HCT116 (cell line): ENCODE measurements around the gene ERC1. TPM values are rescaled to one million over a fixed set of nuclear protein-coding genes. Genes with fewer than 3 reads are reported as not detected.
"Not testable (repeated sequence)": the region's sequence is repeated elsewhere in the genome, so short reads cannot be mapped to it uniquely, and the experiment has no call there.

Experiments used
- ATAC-seq: fragments of 200-7000 bp; cut with Tn5 transposase; 2 replicates; pipeline ENCODE4 v1.9.1; 2020; ENCODE audit warnings: mild to moderate bottlenecking, moderate library complexity
- BruUV-seq: library from RNA; stranded (reverse); fragments of 400-500 nt; replicated peaks from 2 replicates; lab custom pipeline; 2021; lab: Mats Ljungman, UMichigan
- CTCF ChIA-PET: fragments of 300-600 bp; sonication (Branson Sonifier 250); formaldehyde crosslinking; loops from one replicate; lab custom pipeline; 2021; ENCODE audit warnings: antibody characterized with exemption; lab: Charles Lee
- POLR2A ChIA-PET: fragments of 300-600, 350-600 bp; sonication (Branson Sonifier 250); formaldehyde crosslinking; loops from one replicate; lab custom pipeline; 2021; ENCODE audit warnings: antibody characterized with exemption; lab: Charles Lee
- RAD21 ChIA-PET, 2 experiments: fragments of 300-600 bp; sonication (Branson Sonifier 250); formaldehyde crosslinking; loops; one replicate each; lab custom pipeline; 2023; ENCODE audit warnings: low total read pairs in 2 of 2; ENCODE audit not compliant: uncharacterized antibody in 2 of 2, unreplicated experiment in 2 of 2, low non-redundant PET in 1 of 2; lab: Charles Lee
- DNase-seq: peaks from one replicate; pipeline ENCODE4 v3.0.0-alpha.2; 2010; ENCODE audit warnings: low read depth, low spot score
- H2AFZ ChIP-seq: fragments of 200-600 bp; shearing (Covaris generic), sonication (generic); 2 replicates; pipeline ENCODE4 v1.6.1; 2017; ENCODE audit warnings: low read depth, mixed run types, mixed read lengths, antibody characterized with exemption, low read length; ENCODE audit not compliant: poor library complexity, severe bottlenecking
- H3K27ac ChIP-seq: 2 replicates; pipeline ENCODE4 v1.5.1; 2012; ENCODE audit warnings: low read depth, low read length
- H3K27me3 ChIP-seq: fragments of 200-600 bp; sonication (generic); 2 replicates; pipeline ENCODE4 v1.6.1; 2016; ENCODE audit warnings: mixed run types, low read length, mixed read lengths; ENCODE audit not compliant: insufficient read depth
- H3K36me3 ChIP-seq, 2 experiments: fragments of 200-500 bp in 1 of 2; fragments of 200-600 bp in 1 of 2; sonication (Bioruptor generic) in 1 of 2; sonication (generic) in 1 of 2; 2 replicates each; pipeline versions ENCODE4 v1.5.1 to v1.6.1; 2014 to 2016; ENCODE audit warnings: low read length in 2 of 2, inconsistent platforms in 1 of 2, mixed read lengths in 1 of 2, mixed run types in 1 of 2; ENCODE audit not compliant: insufficient read depth in 2 of 2, control insufficient read depth in 1 of 2
- H3K4me1 ChIP-seq, 2 experiments: fragments of 200-600 bp in 1 of 2; sonication (generic) in 1 of 2; 2 replicates each; pipeline versions ENCODE4 v1.5.1 to v1.6.1; 2012 to 2017; ENCODE audit warnings: low read length in 2 of 2, inconsistent platforms in 1 of 2, mild to moderate bottlenecking in 1 of 2, mixed read lengths in 1 of 2, mixed run types in 1 of 2, moderate library complexity in 1 of 2; ENCODE audit not compliant: insufficient read depth in 2 of 2, control insufficient read depth in 1 of 2
- H3K4me2 ChIP-seq: fragments of 200-600 bp; sonication (generic); 2 replicates; pipeline ENCODE4 v1.6.1; 2017; ENCODE audit warnings: mixed run types, low read length, mixed read lengths
- H3K4me3 ChIP-seq, 2 experiments: fragments of 200-600 bp in 1 of 2; sonication (generic) in 1 of 2; replicated peaks in 1 of 2; 2 replicates each; pipeline ENCODE4 v1.5.1; 2011 to 2016; ENCODE audit warnings: low read length in 2 of 2, control low read depth in 1 of 2, low read depth in 1 of 2, mild to moderate bottlenecking in 1 of 2, mixed read lengths in 1 of 2, mixed run types in 1 of 2
- H3K79me2 ChIP-seq: fragments of 200-600 bp; sonication (generic); 2 replicates; pipeline ENCODE4 v1.6.1; 2017; ENCODE audit warnings: mild to moderate bottlenecking, mixed run types, low read length, moderate library complexity, mixed read lengths; ENCODE audit not compliant: insufficient read depth
- H3K9ac ChIP-seq: fragments of 200-600 bp; sonication (generic); 2 replicates; pipeline ENCODE4 v1.6.1; 2016; ENCODE audit warnings: low read length, mixed read lengths
- H3K9me2 ChIP-seq: fragments of 200-600 bp; sonication (generic), shearing (Covaris generic); 2 replicates; pipeline ENCODE4 v1.6.1; 2017; ENCODE audit warnings: mixed run types, mild to moderate bottlenecking, moderate library complexity; ENCODE audit not compliant: insufficient read depth
- H3K9me3 ChIP-seq, 2 experiments: fragments of 200-500 bp in 1 of 2; fragments of 200-600 bp in 1 of 2; sonication (Bioruptor generic) in 1 of 2; sonication (generic) in 1 of 2; 2 replicates each; pipeline ENCODE4 v1.6.1; 2014 to 2017; ENCODE audit warnings: low read length in 2 of 2, mixed read lengths in 2 of 2, inconsistent platforms in 1 of 2, low read depth in 1 of 2, mild to moderate bottlenecking in 1 of 2, mixed run types in 1 of 2, moderate library complexity in 1 of 2; ENCODE audit not compliant: control insufficient read depth in 1 of 2, insufficient read depth in 1 of 2
- H4K20me1 ChIP-seq: fragments of 200-600 bp; sonication (generic), shearing (Covaris generic); 2 replicates; pipeline ENCODE4 v1.6.1; 2017; ENCODE audit warnings: mixed run types, mild to moderate bottlenecking, moderate library complexity; ENCODE audit not compliant: insufficient read depth
- CBX3 ChIP-seq: IDR thresholded peaks from 2 replicates; pipeline ENCODE4 v1.6.1; 2012; ENCODE audit warnings: low read depth
- ELF1 ChIP-seq: IDR thresholded peaks from 2 replicates; pipeline ENCODE4 v1.6.1; 2012; ENCODE audit warnings: low read depth, borderline replicate concordance
- EZH2phosphoT487 ChIP-seq: fragments of 200-600 bp; IDR thresholded peaks from 2 replicates; pipeline ENCODE4 v1.6.1; 2018; ENCODE audit warnings: antibody characterized with exemption, borderline replicate concordance
- JUND ChIP-seq: IDR thresholded peaks from 2 replicates; pipeline ENCODE4 v1.6.1; 2012
- POLR2A ChIP-seq: IDR thresholded peaks from 2 replicates; pipeline ENCODE4 v1.7.0; 2011; ENCODE audit warnings: borderline replicate concordance; ENCODE audit not compliant: insufficient read depth, insufficient read length; ENCODE audit errors: extremely low read depth
- RAD21 ChIP-seq: IDR thresholded peaks from 2 replicates; pipeline ENCODE4 v1.6.1; 2012; ENCODE audit warnings: low read depth, mild to moderate bottlenecking
- SRF ChIP-seq: IDR thresholded peaks from 2 replicates; pipeline ENCODE4 v1.6.1; 2012; ENCODE audit warnings: low read depth
- ZNF274 ChIP-seq: fragments of 200-500 bp; sonication (Bioruptor generic); IDR thresholded peaks from 2 replicates; pipeline ENCODE4 v1.6.1; 2014; ENCODE audit warnings: mild to moderate bottlenecking, low read depth, low read length, inconsistent platforms
- intact Hi-C: fragments of 100-400 bp; cut with micrococcal nuclease; formaldehyde crosslinking; loops from 2 replicates; pipeline ENCODE4 v1.10.0; 2022
- total RNA-seq: library from RNA; stranded (reverse); gene quantifications from one replicate; pipeline ENCODE4 v1.2.1, GENCODE V29; 2021; ENCODE audit not compliant: unreplicated experiment
- TF ChIP-seq, protein P1 (sequence below): IDR thresholded peaks from 2 replicates; pipeline ENCODE4 v1.6.1; 2012; ENCODE audit warnings: low read depth
- TF ChIP-seq, protein P2 (sequence below): IDR thresholded peaks from 2 replicates; pipeline ENCODE4 v1.6.1; 2011; ENCODE audit warnings: mild to moderate bottlenecking, low read length, moderate library complexity; ENCODE audit not compliant: insufficient replicate concordance; ENCODE audit errors: extremely low read depth
- TF ChIP-seq, protein P3 (sequence below), 3 experiments: fragments of 200-600 bp in 1 of 3; sonication (generic) in 1 of 3; IDR thresholded peaks in 2 of 3; conservative IDR thresholded peaks in 1 of 3; 2 replicates each; pipeline ENCODE4 v1.5.1; 2012 to 2017; ENCODE audit warnings: low read depth in 2 of 3, low read length in 2 of 3, antibody characterized with exemption in 1 of 3, borderline replicate concordance in 1 of 3, control low read depth in 1 of 3, mild to moderate bottlenecking in 1 of 3, mixed read lengths in 1 of 3, mixed run types in 1 of 3, moderate library complexity in 1 of 3; ENCODE audit not compliant: insufficient read depth in 1 of 3

ERC1 gene
- total RNA-seq, 1 experiment from 2014 or later: 41.9 TPM

DNA sequence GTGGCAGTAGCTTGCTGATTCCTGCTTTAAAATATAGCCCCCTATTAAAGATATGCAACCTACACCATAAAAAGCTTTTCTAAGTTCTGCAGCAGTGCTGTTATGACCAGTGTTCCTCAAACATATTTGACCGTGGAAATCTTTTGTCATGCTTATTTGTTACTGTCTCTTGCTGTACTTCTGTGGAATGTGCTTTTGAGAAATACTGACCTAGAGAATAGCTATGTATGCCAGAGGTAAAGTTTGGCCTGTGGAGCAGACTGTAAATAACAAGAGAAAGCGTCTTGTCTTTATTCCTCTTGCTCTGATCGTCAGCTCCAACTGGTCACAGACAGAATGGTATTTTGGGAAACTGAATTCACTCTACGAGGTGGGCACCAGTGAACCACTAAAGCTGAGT, 364.4 kb downstream of the ERC1 start (continued):
- TF ChIP-seq, protein P1, sequence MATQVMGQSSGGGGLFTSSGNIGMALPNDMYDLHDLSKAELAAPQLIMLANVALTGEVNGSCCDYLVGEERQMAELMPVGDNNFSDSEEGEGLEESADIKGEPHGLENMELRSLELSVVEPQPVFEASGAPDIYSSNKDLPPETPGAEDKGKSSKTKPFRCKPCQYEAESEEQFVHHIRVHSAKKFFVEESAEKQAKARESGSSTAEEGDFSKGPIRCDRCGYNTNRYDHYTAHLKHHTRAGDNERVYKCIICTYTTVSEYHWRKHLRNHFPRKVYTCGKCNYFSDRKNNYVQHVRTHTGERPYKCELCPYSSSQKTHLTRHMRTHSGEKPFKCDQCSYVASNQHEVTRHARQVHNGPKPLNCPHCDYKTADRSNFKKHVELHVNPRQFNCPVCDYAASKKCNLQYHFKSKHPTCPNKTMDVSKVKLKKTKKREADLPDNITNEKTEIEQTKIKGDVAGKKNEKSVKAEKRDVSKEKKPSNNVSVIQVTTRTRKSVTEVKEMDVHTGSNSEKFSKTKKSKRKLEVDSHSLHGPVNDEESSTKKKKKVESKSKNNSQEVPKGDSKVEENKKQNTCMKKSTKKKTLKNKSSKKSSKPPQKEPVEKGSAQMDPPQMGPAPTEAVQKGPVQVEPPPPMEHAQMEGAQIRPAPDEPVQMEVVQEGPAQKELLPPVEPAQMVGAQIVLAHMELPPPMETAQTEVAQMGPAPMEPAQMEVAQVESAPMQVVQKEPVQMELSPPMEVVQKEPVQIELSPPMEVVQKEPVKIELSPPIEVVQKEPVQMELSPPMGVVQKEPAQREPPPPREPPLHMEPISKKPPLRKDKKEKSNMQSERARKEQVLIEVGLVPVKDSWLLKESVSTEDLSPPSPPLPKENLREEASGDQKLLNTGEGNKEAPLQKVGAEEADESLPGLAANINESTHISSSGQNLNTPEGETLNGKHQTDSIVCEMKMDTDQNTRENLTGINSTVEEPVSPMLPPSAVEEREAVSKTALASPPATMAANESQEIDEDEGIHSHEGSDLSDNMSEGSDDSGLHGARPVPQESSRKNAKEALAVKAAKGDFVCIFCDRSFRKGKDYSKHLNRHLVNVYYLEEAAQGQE: no peak
- TF ChIP-seq ZNF274: no peak
- no peak for TF ChIP-seq SRF

DNA sequence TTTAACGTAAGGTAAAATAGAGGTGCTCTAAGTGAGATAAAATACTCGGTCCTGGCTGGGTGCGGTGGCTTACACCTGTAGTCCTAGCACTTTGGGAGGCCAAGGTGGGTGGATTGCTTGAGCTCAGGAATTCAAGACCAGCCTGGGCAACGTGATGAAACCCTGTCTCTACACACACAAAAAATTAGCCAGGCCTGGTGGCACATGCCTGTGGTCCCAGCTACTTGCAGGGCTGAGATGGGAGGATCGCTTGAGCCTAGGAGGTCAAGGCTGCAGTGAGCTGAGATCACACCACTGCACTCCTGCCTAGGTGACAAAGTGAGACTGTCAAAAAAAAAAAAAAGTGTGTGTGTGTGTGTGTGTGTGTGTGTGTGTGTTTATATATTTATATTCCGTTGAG, 364.8 kb downstream of the ERC1 start:
- H3K4me3 ChIP-seq, intact Hi-C loops: not testable (repeated sequence)

DNA sequence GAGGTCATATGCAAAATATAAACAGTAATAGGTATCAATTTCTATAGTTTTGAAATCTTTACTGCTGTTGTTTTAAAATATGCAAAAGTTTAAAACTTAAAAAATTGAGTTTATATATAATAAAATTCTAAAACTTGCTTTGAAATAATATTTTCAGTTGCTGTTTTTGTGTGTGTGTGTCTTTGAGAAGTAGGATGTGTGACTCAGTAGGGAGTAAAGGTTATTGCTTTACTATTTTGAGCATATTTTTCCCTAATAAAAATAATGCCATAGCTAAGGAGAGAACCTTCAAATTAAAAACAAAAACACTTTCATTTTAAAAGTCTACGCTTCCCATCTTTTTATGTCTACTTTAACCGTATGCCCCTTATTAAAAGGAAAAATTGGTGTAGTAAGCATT, 365.3 kb downstream of the ERC1 start:
- no peak overlapping the region for H3K4me3 ChIP-seq
- ATAC-seq (no peak), DNase-seq (no peak)
- no peaks in the 10 kb centered on the region for H3K4me1 ChIP-seq
- H3K36me3 ChIP-seq: no peaks in the 10 kb centered on the region
- H3K27me3 ChIP-seq: no peaks in the 10 kb centered on the region
- no peak overlapping the region for H3K9ac ChIP-seq
- no peak overlapping the region for H3K27ac ChIP-seq
- ChIA-PET POLR2A (no interaction called here), RAD21 (no interaction called here), CTCF (no interaction called here)
- no TSS peak for BruUV-seq
- intact Hi-C loops: no loop called here
- H3K9me3 ChIP-seq: no peaks in the 10 kb centered on the region
- H3K9me2 ChIP-seq: no peaks in the 10 kb centered on the region
- H3K79me2 ChIP-seq: no peaks in the 10 kb centered on the region
- no peak overlapping the region for H2AFZ ChIP-seq
- H3K4me2 ChIP-seq: no peak overlapping the region
- no peaks in the 10 kb centered on the region for H4K20me1 ChIP-seq
- TF ChIP-seq ELF1: no peak
- TF ChIP-seq CBX3: no peak
- TF ChIP-seq RAD21: no peak
- no peak for TF ChIP-seq ZNF274
- TF ChIP-seq POLR2A: no peak
- no peak for TF ChIP-seq EZH2phosphoT487
- TF ChIP-seq, protein P2, sequence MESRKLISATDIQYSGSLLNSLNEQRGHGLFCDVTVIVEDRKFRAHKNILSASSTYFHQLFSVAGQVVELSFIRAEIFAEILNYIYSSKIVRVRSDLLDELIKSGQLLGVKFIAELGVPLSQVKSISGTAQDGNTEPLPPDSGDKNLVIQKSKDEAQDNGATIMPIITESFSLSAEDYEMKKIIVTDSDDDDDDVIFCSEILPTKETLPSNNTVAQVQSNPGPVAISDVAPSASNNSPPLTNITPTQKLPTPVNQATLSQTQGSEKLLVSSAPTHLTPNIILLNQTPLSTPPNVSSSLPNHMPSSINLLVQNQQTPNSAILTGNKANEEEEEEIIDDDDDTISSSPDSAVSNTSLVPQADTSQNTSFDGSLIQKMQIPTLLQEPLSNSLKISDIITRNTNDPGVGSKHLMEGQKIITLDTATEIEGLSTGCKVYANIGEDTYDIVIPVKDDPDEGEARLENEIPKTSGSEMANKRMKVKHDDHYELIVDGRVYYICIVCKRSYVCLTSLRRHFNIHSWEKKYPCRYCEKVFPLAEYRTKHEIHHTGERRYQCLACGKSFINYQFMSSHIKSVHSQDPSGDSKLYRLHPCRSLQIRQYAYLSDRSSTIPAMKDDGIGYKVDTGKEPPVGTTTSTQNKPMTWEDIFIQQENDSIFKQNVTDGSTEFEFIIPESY: no peak
- no peak for TF ChIP-seq JUND
- TF ChIP-seq, protein P3, sequence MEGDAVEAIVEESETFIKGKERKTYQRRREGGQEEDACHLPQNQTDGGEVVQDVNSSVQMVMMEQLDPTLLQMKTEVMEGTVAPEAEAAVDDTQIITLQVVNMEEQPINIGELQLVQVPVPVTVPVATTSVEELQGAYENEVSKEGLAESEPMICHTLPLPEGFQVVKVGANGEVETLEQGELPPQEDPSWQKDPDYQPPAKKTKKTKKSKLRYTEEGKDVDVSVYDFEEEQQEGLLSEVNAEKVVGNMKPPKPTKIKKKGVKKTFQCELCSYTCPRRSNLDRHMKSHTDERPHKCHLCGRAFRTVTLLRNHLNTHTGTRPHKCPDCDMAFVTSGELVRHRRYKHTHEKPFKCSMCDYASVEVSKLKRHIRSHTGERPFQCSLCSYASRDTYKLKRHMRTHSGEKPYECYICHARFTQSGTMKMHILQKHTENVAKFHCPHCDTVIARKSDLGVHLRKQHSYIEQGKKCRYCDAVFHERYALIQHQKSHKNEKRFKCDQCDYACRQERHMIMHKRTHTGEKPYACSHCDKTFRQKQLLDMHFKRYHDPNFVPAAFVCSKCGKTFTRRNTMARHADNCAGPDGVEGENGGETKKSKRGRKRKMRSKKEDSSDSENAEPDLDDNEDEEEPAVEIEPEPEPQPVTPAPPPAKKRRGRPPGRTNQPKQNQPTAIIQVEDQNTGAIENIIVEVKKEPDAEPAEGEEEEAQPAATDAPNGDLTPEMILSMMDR (IDR thresholded peaks at IDR 0.05 in 2 of 3, conservative IDR thresholded peaks at IDR 0.05 in 1 of 3; ENCODE audit: borderline replicate concordance in 1 of 3, insufficient read depth in 1 of 3, low read depth in 2 of 3, low read length in 2 of 3): no peak

More for the DNA sequence above, 364.8 kb downstream of the ERC1 start:
- H3K4me1 ChIP-seq, H3K9ac ChIP-seq, H3K4me2 ChIP-seq, H2AFZ ChIP-seq, CTCF ChIA-PET, ATAC-seq, H4K20me1 ChIP-seq, BruUV-seq, H3K9me3 ChIP-seq, H3K79me2 ChIP-seq, H3K36me3 ChIP-seq, H3K27me3 ChIP-seq, POLR2A ChIA-PET, RAD21 ChIA-PET, DNase-seq, H3K27ac ChIP-seq, H3K9me2 ChIP-seq: not testable (repeated sequence)
